Measurements from ENCODE around the gene CDK17. TPM values are rescaled to one million over a fixed set of nuclear protein-coding genes. Genes with fewer than 3 reads are reported as not detected.

CDK17 gene
- total RNA-seq, 2 donors from 2014 or later: 34.7 to 79.5 TPM

- intact Hi-C loops (cut with DNase I): no loop called here
These were observed 134.0 kb downstream of the CDK17 start for GRCh38 chr12:96266238-96266637.

GRCh38 chr12:96265836-96266235 lies 134.4 kb downstream of the CDK17 start:
- Histone ChIP-seq H3K36me3 (no peaks in the 10 kb centered on the region), H3K27ac (no peak overlapping the region), H3K4me1 (replicated peaks) (no peaks in the 10 kb centered on the region), H3K4me3 (no peak overlapping the region), H3K27me3 (replicated peaks; ENCODE audit: insufficient read depth) (no peaks in the 10 kb centered on the region), H3K9me3 (no peaks in the 10 kb centered on the region)
- WGBS: 83% methylated on average over 1 of the region's 1 CpG
- no peak for TF ChIP-seq CTCF (IDR thresholded peaks at IDR 0.05)
- TF ChIP-seq POLR2A (IDR thresholded peaks at IDR 0.05): no peak
- TF ChIP-seq POLR2AphosphoS5 (IDR thresholded peaks at IDR 0.05): no peak
- intact Hi-C loops (cut with DNase I): no loop called here
- DNase-seq (ENCODE audit: low spot score): no peak

More at GRCh38 chr12:96266238-96266637, 134.0 kb downstream of the CDK17 start:
- H3K4me1 ChIP-seq (replicated peaks): no peaks in the 10 kb centered on the region
- TF ChIP-seq POLR2AphosphoS5 (IDR thresholded peaks at IDR 0.05) (no peak), POLR2A (IDR thresholded peaks at IDR 0.05) (no peak), CTCF (IDR thresholded peaks at IDR 0.05) (no peak)
- no peaks in the 10 kb centered on the region for H3K36me3 ChIP-seq
- no peak overlapping the region for H3K4me3 ChIP-seq
- 90% methylated on average over 2 of the region's 2 CpGs for WGBS
- no peaks in the 10 kb centered on the region for H3K27me3 ChIP-seq (replicated peaks; ENCODE audit: insufficient read depth)
- no peaks in the 10 kb centered on the region for H3K9me3 ChIP-seq
- no peak for DNase-seq (ENCODE audit: low spot score)
- H3K27ac ChIP-seq: no peak overlapping the region

- DNase-seq (ENCODE audit: low spot score): no peak
- Histone ChIP-seq H3K4me1 (replicated peaks) (no peaks in the 10 kb centered on the region), H3K27ac (no peak overlapping the region), H3K36me3 (no peaks in the 10 kb centered on the region), H3K9me3 (no peaks in the 10 kb centered on the region), H3K4me3 (no peak overlapping the region), H3K27me3 (replicated peaks; ENCODE audit: insufficient read depth) (no peaks in the 10 kb centered on the region)
- TF ChIP-seq CTCF (IDR thresholded peaks at IDR 0.05) (no peak), POLR2A (IDR thresholded peaks at IDR 0.05) (no peak), POLR2AphosphoS5 (IDR thresholded peaks at IDR 0.05) (no peak)
- WGBS: 97% methylated on average over 2 of the region's 2 CpGs
- intact Hi-C loops (cut with DNase I): no loop called here
These were observed 134.8 kb downstream of the CDK17 start for GRCh38 chr12:96265400-96265799.

GRCh38 chr12:96263449-96263902 lies 136.8 kb downstream of the CDK17 start:
- TF ChIP-seq POLR2AphosphoS5 (IDR thresholded peaks at IDR 0.05) (peak; percentile 41), POLR2A (IDR thresholded peaks at IDR 0.05) (no peak)

GRCh38 chr12:96261557-96261956 lies 138.7 kb downstream of the CDK17 start:
- no peak for TF ChIP-seq CTCF (IDR thresholded peaks at IDR 0.05)
- TF ChIP-seq POLR2A (IDR thresholded peaks at IDR 0.05): no peak
- no peak for TF ChIP-seq POLR2AphosphoS5 (IDR thresholded peaks at IDR 0.05)
- 96% methylated on average over 5 of the region's 5 CpGs for WGBS
- intact Hi-C loops (cut with DNase I): no loop called here
- DNase-seq (ENCODE audit: low spot score): no peak
- H3K27me3 ChIP-seq (replicated peaks; ENCODE audit: insufficient read depth): no peaks in the 10 kb centered on the region
- H3K36me3 ChIP-seq: no peaks in the 10 kb centered on the region
- H3K9me3 ChIP-seq: no peaks in the 10 kb centered on the region
- H3K4me1 ChIP-seq (replicated peaks): peaks cover 7% of the 10 kb centered on the region
- no peak overlapping the region for H3K27ac ChIP-seq
- H3K4me3 ChIP-seq: no peak overlapping the region

More at GRCh38 chr12:96263449-96263902, 136.8 kb downstream of the CDK17 start:
- DNase-seq (ENCODE audit: low spot score): peak; percentile 34
- intact Hi-C loops (cut with DNase I): no loop called here
- Histone ChIP-seq H3K27ac (peak overlapping the region in 1 of 2 donors; percentile 12), H3K27me3 (replicated peaks; ENCODE audit: insufficient read depth) (no peaks in the 10 kb centered on the region), H3K4me3 (no peak overlapping the region), H3K9me3 (no peaks in the 10 kb centered on the region), H3K36me3 (no peaks in the 10 kb centered on the region), H3K4me1 (replicated peaks) (no peaks in the 10 kb centered on the region)
- WGBS: 45% methylated on average over 11 of the region's 11 CpGs

Data from prostate gland (tissue), 2 donors.